Progenitor cell of endocrine pancreas (in vitro differentiated cells): ENCODE data around the gene RAB36. TPM values are rescaled to one million over a fixed set of nuclear protein-coding genes. Genes with fewer than 3 reads are reported as not detected.

Source experiments
- DNase-seq: peaks from one replicate; pipeline ENCODE4 v3.0.0; 2021; ENCODE audit warnings: low spot score; ENCODE audit not compliant: unreplicated experiment
- H3K27ac Mint-ChIP-seq: 2 replicates; pipeline ENCODE4 v1.8.0; 2021; ENCODE audit warnings: mild to moderate bottlenecking, moderate library complexity, mixed read lengths
- H3K27me3 Mint-ChIP-seq: 2 replicates; pipeline ENCODE4 v1.8.0; 2021; ENCODE audit warnings: mixed read lengths
- H3K36me3 Mint-ChIP-seq: 2 replicates; pipeline ENCODE4 v1.8.0; 2022; ENCODE audit warnings: mixed read lengths; ENCODE audit not compliant: insufficient read depth
- H3K4me1 Mint-ChIP-seq: 2 replicates; pipeline ENCODE4 v1.8.0; 2021; ENCODE audit warnings: low read depth, mixed read lengths
- H3K4me3 Mint-ChIP-seq: 2 replicates; pipeline ENCODE4 v1.8.0; 2021; ENCODE audit warnings: low read depth, mild to moderate bottlenecking, moderate library complexity, mixed read lengths
- H3K9me3 Mint-ChIP-seq: 2 replicates; pipeline ENCODE4 v1.8.0; 2021; ENCODE audit warnings: low read depth, mixed read lengths
- long read RNA-seq: library from polyadenylated mRNA; unstranded; transcript quantifications from one replicate; pipeline ENCODE4 v2.0.0, GENCODE V29; 2020
- total RNA-seq: library from RNA; stranded (reverse); gene quantifications from 2 replicates; pipeline ENCODE4 v1.2.1, GENCODE V29; 2021
- TF ChIP-seq, protein P1 (sequence below): fragments of 200-600 bp; sonication (generic); IDR thresholded peaks from one replicate; pipeline ENCODE4 v1.5.0; 2021; ENCODE audit warnings: antibody characterized with exemption, mild to moderate bottlenecking; ENCODE audit not compliant: unreplicated experiment

Gene RAB36, protein sequence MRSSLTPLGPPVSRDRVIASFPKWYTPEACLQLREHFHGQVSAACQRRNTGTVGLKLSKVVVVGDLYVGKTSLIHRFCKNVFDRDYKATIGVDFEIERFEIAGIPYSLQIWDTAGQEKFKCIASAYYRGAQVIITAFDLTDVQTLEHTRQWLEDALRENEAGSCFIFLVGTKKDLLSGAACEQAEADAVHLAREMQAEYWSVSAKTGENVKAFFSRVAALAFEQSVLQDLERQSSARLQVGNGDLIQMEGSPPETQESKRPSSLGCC
- 10.1 and 10.3 TPM in 2 replicates for total RNA-seq
- long read RNA-seq, partial matches to known transcripts = 0 of 3 reads
- long read RNA-seq, other reads (novel, unspliced or antisense) = 0 of 3 reads

DNA sequence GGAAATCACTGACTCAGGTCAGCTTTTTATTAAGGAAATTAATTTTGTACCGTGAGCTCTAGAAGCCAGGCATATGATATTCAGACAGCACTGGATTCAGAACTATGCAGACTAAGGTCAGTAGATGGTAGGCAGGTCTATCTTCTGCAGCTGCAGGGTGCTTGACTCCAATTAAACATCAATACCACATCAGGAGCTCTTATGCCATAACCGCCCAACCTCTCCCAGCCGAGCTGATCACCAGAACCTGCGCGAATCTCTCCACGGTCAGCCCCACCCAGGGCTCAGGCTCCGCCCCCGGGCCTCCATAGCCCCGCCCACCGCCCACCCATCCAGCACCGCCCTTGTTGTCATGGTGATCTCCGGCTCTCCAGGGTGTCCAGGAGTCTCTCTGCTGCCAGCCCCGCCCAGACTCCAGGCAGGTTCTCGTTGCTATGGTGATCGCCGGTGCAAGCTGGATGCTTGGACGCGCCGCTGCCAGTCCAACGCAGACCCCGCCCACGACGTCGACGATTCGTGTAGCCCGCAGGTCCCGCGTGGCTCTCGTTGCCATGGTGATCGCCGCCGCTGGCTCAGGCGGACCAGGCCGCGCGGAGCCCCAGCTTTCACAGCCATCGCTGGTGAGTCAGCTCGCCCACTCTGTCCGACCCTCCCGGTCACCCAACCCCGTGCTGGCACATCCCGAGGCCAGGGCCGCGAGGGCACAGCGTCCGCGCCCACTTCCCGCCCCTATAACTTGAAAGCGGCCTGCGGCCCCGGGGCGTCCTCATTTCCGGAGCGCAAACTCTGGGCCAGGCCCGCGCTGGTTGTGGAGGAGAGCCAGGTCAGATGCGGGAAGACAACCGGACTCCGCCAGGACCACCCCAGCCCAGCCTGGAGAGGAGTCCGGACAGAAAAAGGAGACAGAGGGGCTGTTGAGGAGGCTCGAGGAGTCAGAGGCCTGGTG is at the start of gene RAB36:
TSS of gene RAB36 (plus strand) at position 546 of the 946 bp plus-strand sequence. CDS start 1,140 bp downstream, outside the sequence.
- TF ChIP-seq, protein P1, sequence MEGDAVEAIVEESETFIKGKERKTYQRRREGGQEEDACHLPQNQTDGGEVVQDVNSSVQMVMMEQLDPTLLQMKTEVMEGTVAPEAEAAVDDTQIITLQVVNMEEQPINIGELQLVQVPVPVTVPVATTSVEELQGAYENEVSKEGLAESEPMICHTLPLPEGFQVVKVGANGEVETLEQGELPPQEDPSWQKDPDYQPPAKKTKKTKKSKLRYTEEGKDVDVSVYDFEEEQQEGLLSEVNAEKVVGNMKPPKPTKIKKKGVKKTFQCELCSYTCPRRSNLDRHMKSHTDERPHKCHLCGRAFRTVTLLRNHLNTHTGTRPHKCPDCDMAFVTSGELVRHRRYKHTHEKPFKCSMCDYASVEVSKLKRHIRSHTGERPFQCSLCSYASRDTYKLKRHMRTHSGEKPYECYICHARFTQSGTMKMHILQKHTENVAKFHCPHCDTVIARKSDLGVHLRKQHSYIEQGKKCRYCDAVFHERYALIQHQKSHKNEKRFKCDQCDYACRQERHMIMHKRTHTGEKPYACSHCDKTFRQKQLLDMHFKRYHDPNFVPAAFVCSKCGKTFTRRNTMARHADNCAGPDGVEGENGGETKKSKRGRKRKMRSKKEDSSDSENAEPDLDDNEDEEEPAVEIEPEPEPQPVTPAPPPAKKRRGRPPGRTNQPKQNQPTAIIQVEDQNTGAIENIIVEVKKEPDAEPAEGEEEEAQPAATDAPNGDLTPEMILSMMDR = no peak
- Mint-ChIP-seq H3K9me3 (no peaks in the 10 kb centered on the region), H3K36me3 (peaks cover 5% of the 10 kb centered on the region), H3K27me3 (no peaks in the 10 kb centered on the region), H3K4me3 (peak within 1 kb of the TSS; percentile 77), H3K4me1 (peaks cover 28% of the 10 kb centered on the region), H3K27ac (peak within 1 kb of the TSS; percentile 45)
- peak; percentile 97 for DNase-seq

DNA sequence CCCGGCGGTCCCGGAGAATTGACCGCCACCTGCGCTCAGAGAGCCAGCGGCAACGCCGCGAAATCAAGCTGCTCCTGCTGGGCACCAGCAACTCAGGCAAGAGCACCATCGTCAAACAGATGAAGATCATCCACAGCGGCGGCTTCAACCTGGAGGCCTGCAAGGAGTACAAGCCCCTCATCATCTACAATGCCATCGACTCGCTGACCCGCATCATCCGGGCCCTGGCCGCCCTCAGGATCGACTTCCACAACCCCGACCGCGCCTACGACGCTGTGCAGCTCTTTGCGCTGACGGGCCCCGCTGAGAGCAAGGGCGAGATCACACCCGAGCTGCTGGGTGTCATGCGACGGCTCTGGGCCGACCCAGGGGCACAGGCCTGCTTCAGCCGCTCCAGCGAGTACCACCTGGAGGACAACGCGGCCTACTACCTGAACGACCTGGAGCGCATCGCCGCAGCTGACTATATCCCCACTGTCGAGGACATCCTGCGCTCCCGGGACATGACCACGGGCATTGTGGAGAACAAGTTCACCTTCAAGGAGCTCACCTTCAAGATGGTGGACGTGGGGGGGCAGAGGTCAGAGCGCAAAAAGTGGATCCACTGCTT is 49.4 kb upstream of the RAB36 start:
- Mint-ChIP-seq H3K27ac (no peak overlapping the region), H3K27me3 (no peaks in the 10 kb centered on the region), H3K9me3 (no peaks in the 10 kb centered on the region), H3K4me3 (no peak overlapping the region), H3K36me3 (no peaks in the 10 kb centered on the region), H3K4me1 (no peaks in the 10 kb centered on the region)
- no peak for DNase-seq
- TF ChIP-seq, protein P1 = no peak

DNA sequence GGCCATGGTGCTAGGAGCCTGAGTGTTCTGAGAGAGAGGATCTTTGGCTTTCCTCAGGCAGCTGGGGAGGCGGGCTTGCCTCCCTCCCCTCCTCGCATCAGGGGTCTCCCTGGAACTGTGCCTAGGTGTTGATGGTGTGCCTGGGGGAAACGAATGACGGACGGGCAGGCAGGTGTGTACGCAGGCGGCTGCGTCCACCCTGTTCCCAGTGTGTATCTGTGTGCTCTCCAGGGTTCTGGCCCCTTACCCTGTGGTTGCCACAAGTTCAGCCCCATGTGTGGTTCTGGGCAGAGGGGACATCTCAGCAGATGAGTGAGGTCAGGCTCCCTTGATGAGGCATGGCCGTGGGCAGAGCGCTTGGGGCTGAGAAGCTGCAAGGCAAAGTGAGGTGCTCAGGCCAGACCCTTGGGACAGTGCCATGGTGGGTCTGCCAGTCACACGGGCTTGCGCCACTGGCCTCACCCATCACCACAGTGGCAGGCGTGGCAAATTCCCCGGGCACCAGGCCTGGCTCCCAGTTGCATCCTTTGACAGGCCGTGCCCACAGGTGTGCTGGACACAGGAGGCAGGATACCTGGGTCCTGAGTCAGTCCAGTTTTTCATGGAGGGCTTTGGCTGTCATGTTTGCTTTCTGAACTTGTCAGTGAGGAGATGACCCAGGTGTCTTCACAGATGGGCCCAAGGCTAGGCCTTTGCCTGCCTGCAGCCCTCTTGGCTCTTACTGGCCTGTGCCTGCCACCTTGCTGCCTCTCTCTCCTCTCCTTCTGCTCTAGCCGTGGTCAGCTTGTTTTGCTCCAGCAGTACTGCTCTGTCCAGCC is 47.7 kb upstream of the RAB36 start:
- H3K27me3 Mint-ChIP-seq = no peaks in the 10 kb centered on the region
- no peaks in the 10 kb centered on the region for H3K4me1 Mint-ChIP-seq
- TF ChIP-seq, protein P1 = no peak
- no peaks in the 10 kb centered on the region for H3K36me3 Mint-ChIP-seq
- no peak overlapping the region for H3K27ac Mint-ChIP-seq
- H3K4me3 Mint-ChIP-seq = no peak overlapping the region
- H3K9me3 Mint-ChIP-seq = no peaks in the 10 kb centered on the region
- no peak for DNase-seq

DNA sequence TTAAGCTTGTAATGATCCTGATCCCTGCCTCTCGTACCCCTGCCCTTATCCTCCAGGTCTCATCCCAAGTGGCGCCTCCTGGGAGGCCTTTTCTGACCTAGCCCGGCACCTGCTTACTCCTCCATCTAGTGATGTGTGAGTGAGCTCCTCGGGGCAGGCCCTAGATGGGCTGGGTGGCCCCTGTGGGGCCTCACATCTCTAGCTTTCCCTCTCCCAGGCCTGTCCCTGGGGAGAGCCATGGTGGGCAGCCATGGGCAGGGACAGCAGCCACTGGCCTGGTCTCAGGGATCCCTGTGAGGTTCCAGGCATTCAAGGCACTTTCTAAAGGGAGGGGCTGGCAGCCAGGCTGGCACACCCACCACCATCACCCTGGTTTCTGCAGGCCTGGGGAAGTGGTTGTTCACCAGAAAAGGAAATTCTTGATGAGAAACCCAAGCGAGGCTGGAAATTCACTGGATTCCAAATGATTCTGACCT is 47.0 kb upstream of the RAB36 start:
- DNase-seq = no peak

More for the DNA sequence above, 47.0 kb upstream of the RAB36 start:
- Mint-ChIP-seq H3K4me3 (no peak overlapping the region), H3K4me1 (no peaks in the 10 kb centered on the region), H3K27me3 (no peaks in the 10 kb centered on the region), H3K9me3 (no peaks in the 10 kb centered on the region), H3K36me3 (no peaks in the 10 kb centered on the region), H3K27ac (no peak overlapping the region)
- TF ChIP-seq, protein P1 = no peak
